KMS-11 (cell line): Measurements from ENCODE around the gene ZBTB17.

ENCODE experiments used
- H2AFZ ChIP-seq: fragments of 200-600 bp; sonication (generic); 2 replicates; pipeline ENCODE4 v1.6.1; 2016; ENCODE audit warnings: antibody characterized with exemption, mixed run types, low read depth
- H3K27ac ChIP-seq: fragments of 200-600 bp; sonication (generic); 2 replicates; pipeline ENCODE4 v1.6.1; 2016; ENCODE audit warnings: mild to moderate bottlenecking, mixed run types
- H3K27me3 ChIP-seq: fragments of 200-600 bp; sonication (generic); 2 replicates; pipeline ENCODE4 v1.6.1; 2017; ENCODE audit warnings: mild to moderate bottlenecking, low read depth, mixed run types, moderate library complexity; ENCODE audit not compliant: insufficient read depth
- H3K36me3 ChIP-seq: fragments of 200-600 bp; sonication (generic); 2 replicates; pipeline ENCODE4 v1.6.1; 2017; ENCODE audit warnings: mild to moderate bottlenecking, mixed run types; ENCODE audit not compliant: insufficient read depth
- H3K4me1 ChIP-seq: fragments of 200-600 bp; sonication (generic); 2 replicates; pipeline ENCODE4 v1.6.1; 2016; ENCODE audit warnings: mild to moderate bottlenecking, low read depth, mixed run types; ENCODE audit not compliant: poor library complexity, severe bottlenecking
- H3K4me2 ChIP-seq: fragments of 200-600 bp; sonication (generic); 2 replicates; pipeline ENCODE4 v1.7.0; 2016; ENCODE audit warnings: mild to moderate bottlenecking, mixed run types
- H3K4me3 ChIP-seq: fragments of 200-600 bp; sonication (generic); IDR thresholded peaks from 2 replicates; pipeline ENCODE4 v1.6.1; 2017; ENCODE audit warnings: low read depth, low read length, mixed read lengths; ENCODE audit not compliant: insufficient read depth
- H3K79me2 ChIP-seq: fragments of 200-600 bp; sonication (generic); 2 replicates; pipeline ENCODE4 v1.6.1; 2016; ENCODE audit warnings: low read depth, mixed run types; ENCODE audit not compliant: insufficient read depth
- H3K9ac ChIP-seq: fragments of 200-600 bp; sonication (generic); 2 replicates; pipeline ENCODE4 v1.6.1; 2016; ENCODE audit warnings: mild to moderate bottlenecking, mixed run types
- H4K20me1 ChIP-seq: fragments of 200-600 bp; sonication (generic); 2 replicates; pipeline ENCODE4 v1.6.1; 2016; ENCODE audit warnings: mild to moderate bottlenecking, mixed run types; ENCODE audit not compliant: insufficient read depth
- TF ChIP-seq, protein P1 (sequence below): fragments of 200-600 bp; sonication (generic); conservative IDR thresholded peaks from 2 replicates; pipeline ENCODE4 v1.6.1; 2017; ENCODE audit warnings: low read depth, mild to moderate bottlenecking, antibody characterized with exemption, low read length, moderate library complexity, mixed read lengths

Gene ZBTB17

DNA sequence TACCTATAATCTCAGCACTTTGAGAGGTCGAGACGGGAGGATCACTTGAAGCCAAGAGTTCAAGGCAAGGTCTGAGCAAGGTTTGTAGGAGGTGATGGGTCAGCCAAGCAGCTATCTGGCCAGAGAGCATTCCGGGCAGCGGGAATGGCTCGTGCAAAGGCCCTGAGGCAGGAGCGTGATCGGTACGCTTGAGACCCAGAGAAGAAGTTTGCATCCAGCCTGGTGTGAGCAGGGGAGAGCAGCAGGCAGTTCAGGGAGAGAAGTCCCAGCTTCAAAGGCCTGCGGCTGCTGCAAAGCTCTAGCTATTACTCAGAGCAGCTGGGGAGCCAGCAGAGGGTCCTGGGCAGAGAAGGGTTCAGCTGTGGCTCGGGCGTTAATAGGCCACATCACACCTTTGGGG is 23.0 kb upstream of the ZBTB17 start:
- H4K20me1 ChIP-seq = no peaks in the 10 kb centered on the region
- H3K27me3 ChIP-seq = no peaks in the 10 kb centered on the region; the same call in 1 of the 2 replicates
- H3K27ac ChIP-seq = no peak overlapping the region
- no peaks in the 10 kb centered on the region for H3K79me2 ChIP-seq
- H3K9ac ChIP-seq = no peak overlapping the region
- H2AFZ ChIP-seq = no peak overlapping the region
- no peaks in the 10 kb centered on the region for H3K36me3 ChIP-seq
- TF ChIP-seq, protein P1, sequence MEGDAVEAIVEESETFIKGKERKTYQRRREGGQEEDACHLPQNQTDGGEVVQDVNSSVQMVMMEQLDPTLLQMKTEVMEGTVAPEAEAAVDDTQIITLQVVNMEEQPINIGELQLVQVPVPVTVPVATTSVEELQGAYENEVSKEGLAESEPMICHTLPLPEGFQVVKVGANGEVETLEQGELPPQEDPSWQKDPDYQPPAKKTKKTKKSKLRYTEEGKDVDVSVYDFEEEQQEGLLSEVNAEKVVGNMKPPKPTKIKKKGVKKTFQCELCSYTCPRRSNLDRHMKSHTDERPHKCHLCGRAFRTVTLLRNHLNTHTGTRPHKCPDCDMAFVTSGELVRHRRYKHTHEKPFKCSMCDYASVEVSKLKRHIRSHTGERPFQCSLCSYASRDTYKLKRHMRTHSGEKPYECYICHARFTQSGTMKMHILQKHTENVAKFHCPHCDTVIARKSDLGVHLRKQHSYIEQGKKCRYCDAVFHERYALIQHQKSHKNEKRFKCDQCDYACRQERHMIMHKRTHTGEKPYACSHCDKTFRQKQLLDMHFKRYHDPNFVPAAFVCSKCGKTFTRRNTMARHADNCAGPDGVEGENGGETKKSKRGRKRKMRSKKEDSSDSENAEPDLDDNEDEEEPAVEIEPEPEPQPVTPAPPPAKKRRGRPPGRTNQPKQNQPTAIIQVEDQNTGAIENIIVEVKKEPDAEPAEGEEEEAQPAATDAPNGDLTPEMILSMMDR = no peak
- no peaks in the 10 kb centered on the region for H3K4me1 ChIP-seq
- no peak overlapping the region for H3K4me2 ChIP-seq
- no peak overlapping the region for H3K4me3 ChIP-seq

GRCh38 chr1:15997637-15998280 is 21.9 kb upstream of the ZBTB17 start:
- TF ChIP-seq, protein P1 = no peak

DNA sequence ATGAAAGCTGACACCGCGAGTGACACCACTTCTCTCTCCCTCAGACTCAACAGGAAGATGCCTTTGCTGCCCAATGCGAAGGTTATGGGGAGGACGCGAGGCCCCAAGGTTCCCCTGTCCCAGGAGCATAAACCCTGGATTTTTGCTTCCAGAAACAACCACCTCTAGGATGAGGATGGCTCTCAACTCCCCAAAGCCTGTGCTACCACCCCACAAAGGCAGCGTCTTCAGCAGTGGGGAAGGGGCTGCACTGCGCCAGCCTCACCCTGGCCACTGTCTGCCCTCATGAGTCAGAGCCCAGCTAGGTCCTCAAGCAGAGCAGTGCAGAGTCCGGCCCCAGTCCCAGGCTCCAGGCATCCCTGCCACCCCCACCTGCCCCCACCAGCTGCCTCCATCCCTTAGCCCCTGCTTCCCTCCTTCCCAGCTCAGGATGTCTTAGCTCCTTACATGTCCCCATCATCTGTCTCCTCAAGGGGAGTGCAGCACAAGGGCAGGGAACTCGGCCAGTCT is 21.2 kb upstream of the ZBTB17 start:
- Histone ChIP-seq H2AFZ (no peak overlapping the region), H4K20me1 (no peaks in the 10 kb centered on the region), H3K36me3 (no peaks in the 10 kb centered on the region), H3K4me3 (no peak overlapping the region), H3K4me1 (no peaks in the 10 kb centered on the region), H3K27me3 (no peaks in the 10 kb centered on the region; the same call in 1 of the 2 replicates), H3K4me2 (no peak overlapping the region), H3K9ac (no peak overlapping the region), H3K79me2 (no peaks in the 10 kb centered on the region), H3K27ac (no peak overlapping the region)
- TF ChIP-seq, protein P1 = no peak

More at GRCh38 chr1:15997637-15998280, 21.9 kb upstream of the ZBTB17 start:
- no peaks in the 10 kb centered on the region for H3K79me2 ChIP-seq
- H2AFZ ChIP-seq = no peak overlapping the region
- H3K36me3 ChIP-seq = no peaks in the 10 kb centered on the region
- H3K4me2 ChIP-seq = no peak overlapping the region
- no peak overlapping the region for H3K4me3 ChIP-seq
- H3K4me1 ChIP-seq = no peaks in the 10 kb centered on the region
- no peak overlapping the region for H3K9ac ChIP-seq
- H4K20me1 ChIP-seq = no peaks in the 10 kb centered on the region
- no peak overlapping the region for H3K27ac ChIP-seq
- H3K27me3 ChIP-seq = no peaks in the 10 kb centered on the region; the same call in 1 of the 2 replicates

DNA sequence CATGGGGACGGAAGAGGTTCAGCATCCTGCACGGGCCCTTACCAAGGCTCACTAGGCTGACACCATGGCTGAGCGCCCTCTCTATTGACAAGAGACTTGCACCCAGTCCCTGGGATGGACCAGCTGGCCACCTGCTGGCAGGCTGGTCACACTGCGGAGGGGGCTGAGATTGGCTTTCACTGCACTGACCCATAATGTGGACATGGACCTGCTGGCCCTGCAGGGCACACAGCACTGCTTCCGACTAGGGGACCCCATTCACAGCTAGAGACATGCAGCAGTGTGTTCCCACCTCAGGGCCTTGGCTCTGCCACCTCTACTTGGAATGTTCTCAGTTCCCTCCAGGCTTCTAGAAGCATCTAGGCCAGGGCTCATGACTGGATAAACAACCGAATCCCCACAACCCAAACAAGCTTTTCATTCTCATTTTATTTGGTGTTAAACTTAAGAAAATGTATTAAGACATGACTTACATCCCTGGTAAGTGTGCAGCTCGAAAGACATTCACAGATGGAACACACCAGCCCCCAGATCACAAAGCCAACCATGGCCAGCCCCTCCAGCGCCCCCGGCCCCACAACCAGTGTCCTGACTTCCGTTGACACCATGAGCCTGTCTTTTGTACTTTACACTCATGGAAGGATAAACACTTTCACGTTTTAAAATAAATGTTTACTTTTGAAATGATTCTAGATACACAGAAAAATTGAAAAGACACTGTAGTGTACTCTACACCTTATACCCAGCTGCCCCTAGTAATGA is 18.9 kb upstream of the ZBTB17 start:
- Histone ChIP-seq H3K27me3 (no peaks in the 10 kb centered on the region; the same call in 1 of the 2 replicates), H4K20me1 (no peaks in the 10 kb centered on the region), H3K79me2 (no peaks in the 10 kb centered on the region), H3K4me2 (no peak overlapping the region), H2AFZ (no peak overlapping the region; the same call in 1 of the 2 replicates), H3K9ac (no peak overlapping the region), H3K27ac (no peak overlapping the region), H3K36me3 (no peaks in the 10 kb centered on the region), H3K4me1 (no peaks in the 10 kb centered on the region), H3K4me3 (no peak overlapping the region)
- TF ChIP-seq, protein P1 = peak; percentile 43
